T-cell (primary cell): ENCODE measurements around the gene UBA52. TPM values are rescaled to one million over a fixed set of nuclear protein-coding genes. Genes with fewer than 3 reads are reported as not detected.

Experiments used
- ATAC-seq, 4 experiments: fragments of 200-7000 bp in 3 of 4; fragments of 150-1000 bp in 1 of 4; cut with Tn5 transposase; replicated peaks in 1 of 4; 1 replicate in 3 of 4; 2 replicates in 1 of 4; pipeline ENCODE4 v1.10.0; 2021; ENCODE audit warnings: moderate library complexity in 3 of 4, mild to moderate bottlenecking in 2 of 4, moderate number of reproducible peaks in 1 of 4
- CTCF ChIA-PET, 2 donors: fragments of 300-600 bp; sonication (Branson Sonifier 250); formaldehyde crosslinking; loops; one replicate each; lab custom pipeline; 2022; ENCODE audit warnings: antibody characterized with exemption in 2 of 2; lab: Charles Lee
- POLR2A ChIA-PET, 2 donors: fragments of 300-600 bp; sonication (Branson Sonifier 250); formaldehyde crosslinking; loops; one replicate each; lab custom pipeline; 2022; ENCODE audit warnings: antibody characterized with exemption in 2 of 2; lab: Charles Lee
- DNase-seq, 35 experiments: peaks; one replicate each; pipeline versions ENCODE4 v3.0.0 to v3.0.0-alpha.2; 2013 to 2023
- H3K27ac ChIP-seq: one replicate; pipeline ENCODE4 v1.5.1; 2013; ENCODE audit warnings: low read length
- H3K27me3 ChIP-seq, 2 experiments: replicated peaks in 1 of 2; 1 replicate in 1 of 2; 2 replicates in 1 of 2; pipeline versions ENCODE4 v1.6.1 to v1.7.0; 2013; ENCODE audit warnings: low read length in 1 of 2, mixed read lengths in 1 of 2; ENCODE audit not compliant: control insufficient read depth in 2 of 2, insufficient read depth in 2 of 2; ENCODE audit errors: extremely low read depth in 1 of 2
- H3K36me3 ChIP-seq, 2 donors: 1 replicate in 1 of 2; 2 replicates in 1 of 2; pipeline versions ENCODE4 v1.6.1 to v1.7.0; 2013; ENCODE audit warnings: low read length in 1 of 2; ENCODE audit not compliant: control insufficient read depth in 2 of 2, insufficient read depth in 1 of 2; ENCODE audit errors: extremely low read depth in 1 of 2
- H3K4me1 ChIP-seq, 2 experiments: 1 replicate in 1 of 2; 2 replicates in 1 of 2; pipeline versions ENCODE4 v1.6.1 to v1.7.0; 2013; ENCODE audit warnings: low read length in 2 of 2, mixed read lengths in 1 of 2; ENCODE audit not compliant: insufficient read depth in 2 of 2, control insufficient read depth in 1 of 2; ENCODE audit errors: extremely low read depth in 1 of 2
- H3K4me3 ChIP-seq, 2 donors: 1 replicate in 1 of 2; 2 replicates in 1 of 2; pipeline versions ENCODE4 v1.5.1 to v1.7.0; 2013; ENCODE audit warnings: mild to moderate bottlenecking in 2 of 2, low read length in 1 of 2, moderate library complexity in 1 of 2; ENCODE audit not compliant: control insufficient read depth in 1 of 2; ENCODE audit errors: extremely low read depth in 1 of 2
- H3K9me3 ChIP-seq: 2 replicates; pipeline ENCODE4 v1.7.0; 2013
- H3K27ac Mint-ChIP-seq, 2 donors: one replicate each; pipeline ENCODE4 v1.8.0; 2020 to 2021; ENCODE audit warnings: mild to moderate bottlenecking in 2 of 2, mixed read lengths in 2 of 2
- H3K27me3 Mint-ChIP-seq, 2 donors: one replicate each; pipeline ENCODE4 v1.8.0; 2021 to 2022; ENCODE audit warnings: mixed read lengths in 2 of 2
- H3K36me3 Mint-ChIP-seq: one replicate; pipeline ENCODE4 v1.8.0; 2021; ENCODE audit warnings: mixed read lengths
- H3K4me1 Mint-ChIP-seq, 3 donors: one replicate each; pipeline ENCODE4 v1.8.0; 2020 to 2022; ENCODE audit warnings: mixed read lengths in 3 of 3, mild to moderate bottlenecking in 1 of 3
- H3K4me3 Mint-ChIP-seq, 3 donors: one replicate each; pipeline ENCODE4 v1.8.0; 2020 to 2022; ENCODE audit warnings: mild to moderate bottlenecking in 3 of 3, mixed read lengths in 3 of 3, moderate library complexity in 3 of 3
- H3K9me3 Mint-ChIP-seq, 3 donors: one replicate each; pipeline ENCODE4 v1.8.0; 2020 to 2022; ENCODE audit warnings: mixed read lengths in 3 of 3
- WGBS: methylation state at CpG from one replicate; pipeline ENCODE4 v1.1.5; 2013; ENCODE audit warnings: missing lambda C conversion rate; ENCODE audit not compliant: insufficient coverage; 5-methylcytosine and 5-hydroxymethylcytosine counted together
- total RNA-seq, 35 experiments: library from RNA in 6 of 35; stranded (reverse) in 6 of 35; fragments of 120-200 nt in 1 of 35; gene quantifications; one replicate each; pipeline versions ENCODE4 v1.2.1 to v1.2.4 and lab custom pipeline; 2013 to 2026

Gene UBA52
- total RNA-seq, 5 donors from 2014 or later (not counting 1 experiment from before 2014, with no cell fraction given) = 1,917 to 2,053 (median 1,972) TPM

- Mint-ChIP-seq H3K4me1 (peaks cover 20 to 41% (median 20%) of the 10 kb centered on the region in 3 donors), H3K36me3 (no peaks in the 10 kb centered on the region), H3K9me3 (no peaks in the 10 kb centered on the region), H3K27ac (no peak overlapping the region), H3K4me3 (peak overlapping the region in 1 of 3 donors; percentile 32), H3K27me3 (peaks cover 51 to 76% of the 10 kb centered on the region in 2 donors)
- no peak overlapping the region for H3K4me3 ChIP-seq
- ChIA-PET CTCF (no interaction called here), POLR2A (interaction anchor here in 1 of 2 donors (0.6 kb wide), 1 partner anchor 13 kb away, joined by 6 read pairs; no protein-coding TSS in a partner anchor)
- ATAC-seq (no peak), DNase-seq (no peak)
- H3K27me3 ChIP-seq = peaks cover 19 to 88% of the 10 kb centered on the region in 2 experiments
- no peak overlapping the region for H3K27ac ChIP-seq
- peaks cover 6 to 47% of the 10 kb centered on the region in 2 experiments for H3K4me1 ChIP-seq
- no peaks in the 10 kb centered on the region for H3K9me3 ChIP-seq
- 67% methylated on average over 2 of the region's 3 CpGs for WGBS
- no peaks in the 10 kb centered on the region for H3K36me3 ChIP-seq
These were observed 38.5 kb downstream of the UBA52 start for GRCh38 chr19:18610245-18610555.

- H3K4me1 ChIP-seq = peaks cover 6 to 42% of the 10 kb centered on the region in 2 experiments
- peak overlapping the region in 1 of 2 donors; percentile 69 for H3K27ac Mint-ChIP-seq
- H3K4me1 Mint-ChIP-seq = peaks cover 16 to 37% (median 20%) of the 10 kb centered on the region in 3 donors
- peaks cover 17 to 87% of the 10 kb centered on the region in 2 experiments for H3K27me3 ChIP-seq
- peak overlapping the region; percentile 56 to 78 (median 58) for H3K4me3 Mint-ChIP-seq
- ATAC-seq (no peak), DNase-seq (no peak)
- no peak overlapping the region for H3K4me3 ChIP-seq
- CTCF ChIA-PET = no interaction called here
- peaks cover 48 to 74% of the 10 kb centered on the region in 2 donors for H3K27me3 Mint-ChIP-seq
- H3K36me3 Mint-ChIP-seq = no peaks in the 10 kb centered on the region
- H3K9me3 ChIP-seq = no peaks in the 10 kb centered on the region
- H3K36me3 ChIP-seq = no peaks in the 10 kb centered on the region
- WGBS = 4% methylated on average over 27 of the region's 45 CpGs
- POLR2A ChIA-PET = no interaction called here
- H3K27ac ChIP-seq = no peak overlapping the region
- no peaks in the 10 kb centered on the region for H3K9me3 Mint-ChIP-seq
These were observed 39.1 kb downstream of the UBA52 start for GRCh38 chr19:18610556-18611326.

GRCh38 chr19:18611327-18612050 lies 39.8 kb downstream of the UBA52 start:
- Histone ChIP-seq H3K27me3 (peaks cover 17 to 91% of the 10 kb centered on the region in 2 experiments), H3K9me3 (no peaks in the 10 kb centered on the region), H3K4me3 (peak overlapping the region; percentile 45 to 79), H3K36me3 (no peaks in the 10 kb centered on the region), H3K4me1 (peaks cover 6 to 42% of the 10 kb centered on the region in 2 experiments), H3K27ac (no peak overlapping the region)
- ChIA-PET CTCF (interaction anchor here in 1 of 2 donors (0.5 kb wide), 1 partner anchor 61 kb away, joined by 4 read pairs; no protein-coding TSS in a partner anchor), POLR2A (no interaction called here)
- DNase-seq (peak in 3 of 35 experiments; percentile 14 to 43 (median 37)), ATAC-seq (peak; percentile 51 to 58 (median 53))
- Mint-ChIP-seq H3K4me1 (peaks cover 16 to 37% (median 20%) of the 10 kb centered on the region in 3 donors), H3K9me3 (no peaks in the 10 kb centered on the region), H3K27me3 (peaks cover 52 to 81% of the 10 kb centered on the region in 2 donors), H3K27ac (peak overlapping the region in 1 of 2 donors; percentile 69), H3K4me3 (peak overlapping the region; percentile 67 to 78 (median 71)), H3K36me3 (no peaks in the 10 kb centered on the region)
- 1% methylated on average over 38 of the region's 62 CpGs for WGBS

GRCh38 chr19:18612051-18612771 lies 40.6 kb downstream of the UBA52 start:
- Mint-ChIP-seq H3K9me3 (no peaks in the 10 kb centered on the region), H3K4me3 (peak overlapping the region; percentile 67 to 78 (median 71)), H3K36me3 (no peaks in the 10 kb centered on the region), H3K27me3 (peaks cover 53 to 87% of the 10 kb centered on the region in 2 donors), H3K27ac (no peak overlapping the region), H3K4me1 (peaks cover 16 to 35% (median 20%) of the 10 kb centered on the region in 3 donors)
- ATAC-seq (peak in 1 of 4 experiments; percentile 4), DNase-seq (no peak)
- ChIA-PET POLR2A (no interaction called here), CTCF (interaction anchor here in 1 of 2 donors (0.5 kb wide), 1 partner anchor 61 kb away, joined by 4 read pairs; no protein-coding TSS in a partner anchor)
- Histone ChIP-seq H3K27ac (no peak overlapping the region), H3K36me3 (no peaks in the 10 kb centered on the region), H3K27me3 (peaks cover 17 to 94% of the 10 kb centered on the region in 2 experiments), H3K4me3 (peak overlapping the region; percentile 45 to 79), H3K4me1 (peaks cover 6 to 38% of the 10 kb centered on the region in 2 experiments), H3K9me3 (no peaks in the 10 kb centered on the region)
- under 1% methylated on average over 19 of the region's 30 CpGs for WGBS

- no peak within 1 kb of the TSS for H3K27ac ChIP-seq
- H3K36me3 Mint-ChIP-seq = no peaks in the 10 kb centered on the region
- ATAC-seq = peak; percentile 47 to 83 (median 71)
- peak within 1 kb of the TSS; percentile 45 to 79 for H3K4me3 ChIP-seq
- H3K9me3 Mint-ChIP-seq = no peaks in the 10 kb centered on the region
- H3K27ac Mint-ChIP-seq = no peak within 1 kb of the TSS
- peak in 31 of 35 experiments; percentile 28 to 70 (median 48) for DNase-seq
- peak within 1 kb of the TSS; percentile 67 to 78 (median 71) for H3K4me3 Mint-ChIP-seq
- peaks cover 53 to 87% of the 10 kb centered on the region in 2 donors for H3K27me3 Mint-ChIP-seq
- peaks cover 14 to 31% (median 20%) of the 10 kb centered on the region in 3 donors for H3K4me1 Mint-ChIP-seq
- ChIA-PET POLR2A (interaction anchor here in 1 of 2 donors (0.6 kb wide), 1 partner anchor 183 kb away, joined by 8 read pairs; no protein-coding TSS in a partner anchor), CTCF (no interaction called here)
- H3K9me3 ChIP-seq = no peaks in the 10 kb centered on the region
- peaks cover 6 to 30% of the 10 kb centered on the region in 2 experiments for H3K4me1 ChIP-seq
- H3K27me3 ChIP-seq = peaks cover 17 to 94% of the 10 kb centered on the region in 2 experiments
- WGBS = 2% methylated on average over 62 of the region's 70 CpGs
- no peaks in the 10 kb centered on the region for H3K36me3 ChIP-seq
These were observed 41.3 kb downstream of the UBA52 start, which contains the start of gene TMEM59L for GRCh38 chr19:18612772-18613588. Gene TMEM59L, plus strand, starts transcription at chr19:18612870. Its CDS starts 89 bp downstream, at chr19:18612959.
